GM12801 (cell line): ENCODE data around the gene CLCN4.

Source experiments
- CTCF ChIP-seq: IDR thresholded peaks from one replicate; pipeline ENCODE4 v1.5.1; 2011; ENCODE audit warnings: control low read depth; ENCODE audit not compliant: insufficient read length; ENCODE audit errors: extremely low read depth

CLCN4 gene

GRCh38 chrX:10230222-10230621, 73.4 kb downstream of the CLCN4 start:
- no peak for TF ChIP-seq CTCF

GRCh38 chrX:10231461-10231860, 74.7 kb downstream of the CLCN4 start:
- no peak for TF ChIP-seq CTCF

- TF ChIP-seq CTCF: no peak
These were observed 76.4 kb downstream of the CLCN4 start for GRCh38 chrX:10233173-10233572.

GRCh38 chrX:10233696-10234095, 76.9 kb downstream of the CLCN4 start:
- TF ChIP-seq CTCF: no peak

GRCh38 chrX:10235851-10236250, 79.1 kb downstream of the CLCN4 start:
- no peak for TF ChIP-seq CTCF

- TF ChIP-seq CTCF: no peak
These were observed 80.5 kb downstream of the CLCN4 start for GRCh38 chrX:10237241-10237640.

- TF ChIP-seq CTCF: no peak
These were observed 82.9 kb downstream of the CLCN4 start for GRCh38 chrX:10239611-10240064.

GRCh38 chrX:10240918-10241317, 84.1 kb downstream of the CLCN4 start:
- TF ChIP-seq CTCF: no peak
